Measurements from ENCODE around the gene ADAMTSL4. TPM values are rescaled to one million over a fixed set of nuclear protein-coding genes. Genes with fewer than 3 reads are reported as not detected.

ADAMTSL4 gene
- total RNA-seq, 1 donor from 2014 or later = 38.5 TPM

DNA sequence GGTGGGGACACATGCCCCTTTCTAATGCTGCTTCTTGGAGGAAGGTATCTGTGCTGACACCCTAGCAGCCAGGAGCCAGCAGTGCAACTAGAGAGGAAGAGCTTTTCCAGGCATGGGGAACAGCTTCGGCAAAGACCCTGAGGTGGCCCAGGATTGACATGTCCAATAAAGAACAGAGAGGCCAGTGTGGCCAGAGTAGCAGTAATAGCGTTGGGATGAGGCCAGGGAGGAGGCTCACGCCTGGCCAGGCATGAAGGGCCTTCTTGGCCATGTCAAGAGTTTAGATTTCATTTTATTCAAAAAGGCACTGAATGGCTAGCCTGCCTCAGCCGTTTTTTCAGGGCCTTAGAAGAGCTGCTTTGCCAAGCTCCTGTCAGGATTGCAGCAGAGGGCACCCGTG lies 16.3 kb upstream of the ADAMTSL4 start:
- DNase-seq (ENCODE audit: low spot score) (no peak), ATAC-seq (peak; percentile 26)

DNA sequence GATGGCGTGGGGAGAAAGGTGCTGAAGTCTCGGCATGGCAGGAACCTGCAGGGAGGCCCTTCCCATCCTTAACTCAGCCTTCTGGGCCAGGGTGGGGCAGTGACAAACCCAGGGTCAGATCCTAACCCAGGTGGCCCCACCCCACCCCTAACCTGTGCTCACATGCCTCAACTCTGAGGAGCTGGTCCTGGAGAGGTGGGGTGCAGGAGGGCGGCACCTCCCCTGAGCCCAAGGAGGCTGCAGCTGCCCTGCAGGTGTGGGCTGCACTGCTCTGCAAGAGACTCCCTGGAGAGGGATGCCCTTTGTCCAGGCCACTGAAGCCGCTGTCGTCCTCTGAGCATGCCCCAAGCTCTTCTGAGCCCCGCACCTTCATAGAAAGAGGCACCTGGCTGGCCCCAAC lies 15.2 kb upstream of the ADAMTSL4 start:
- DNase-seq (ENCODE audit: low spot score) = no peak
- no peak for ATAC-seq

GRCh38 chr1:150535511-150536287 lies 13.5 kb upstream of the ADAMTSL4 start:
- DNase-seq (ENCODE audit: low spot score) (no peak), ATAC-seq (no peak)

GRCh38 chr1:150536836-150537731 lies 12.1 kb upstream of the ADAMTSL4 start:
- no peak for DNase-seq (ENCODE audit: low spot score)
- ATAC-seq = no peak

DNA sequence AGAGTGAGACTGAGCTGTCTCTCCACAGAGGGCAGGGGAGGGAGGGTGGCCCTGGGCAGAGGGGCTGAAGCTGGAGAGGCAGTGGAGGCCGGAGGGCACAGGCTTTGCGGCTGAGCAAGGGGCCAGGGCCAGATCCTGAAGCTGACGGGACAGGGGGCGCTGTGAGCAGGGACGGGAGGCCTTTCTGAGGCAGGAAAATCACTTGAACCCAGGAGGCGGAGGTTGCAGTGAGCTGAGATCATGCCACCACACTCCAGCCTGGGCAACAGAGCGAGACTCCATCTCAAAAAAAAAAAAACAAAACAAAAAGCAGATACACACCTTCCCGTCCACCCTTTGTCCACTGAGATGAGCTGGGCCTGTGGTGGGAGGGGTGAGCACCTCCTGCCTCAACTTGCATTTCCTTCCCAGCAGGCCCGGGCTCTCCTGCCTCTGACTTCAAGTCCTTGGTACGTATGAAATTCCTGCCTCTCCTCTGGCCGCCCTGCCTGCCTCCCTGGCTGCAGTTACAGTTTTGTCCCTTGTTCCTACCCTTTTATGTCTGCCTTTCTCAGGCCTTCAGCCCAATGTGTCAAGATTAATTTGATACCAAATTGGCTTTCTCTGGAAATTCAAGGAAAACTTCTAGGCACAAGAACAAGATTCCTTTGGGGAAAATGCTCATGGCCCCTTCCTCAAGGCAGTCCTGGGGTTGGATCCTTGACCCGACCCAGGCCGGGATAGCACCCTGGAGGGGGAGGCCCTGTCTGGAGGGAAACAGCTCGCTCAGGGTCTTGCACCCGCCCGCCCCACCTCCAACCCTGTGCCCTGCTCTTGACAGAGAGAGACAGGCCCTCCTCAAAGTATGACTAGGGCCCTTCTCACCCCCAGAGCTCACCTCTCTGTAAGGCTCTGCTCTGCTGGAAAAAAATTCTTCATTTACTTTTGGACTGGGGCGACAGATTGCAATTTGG lies 11.2 kb upstream of the ADAMTSL4 start:
- DNase-seq (ENCODE audit: low spot score) (no peak), ATAC-seq (peak; percentile 15)

DNA sequence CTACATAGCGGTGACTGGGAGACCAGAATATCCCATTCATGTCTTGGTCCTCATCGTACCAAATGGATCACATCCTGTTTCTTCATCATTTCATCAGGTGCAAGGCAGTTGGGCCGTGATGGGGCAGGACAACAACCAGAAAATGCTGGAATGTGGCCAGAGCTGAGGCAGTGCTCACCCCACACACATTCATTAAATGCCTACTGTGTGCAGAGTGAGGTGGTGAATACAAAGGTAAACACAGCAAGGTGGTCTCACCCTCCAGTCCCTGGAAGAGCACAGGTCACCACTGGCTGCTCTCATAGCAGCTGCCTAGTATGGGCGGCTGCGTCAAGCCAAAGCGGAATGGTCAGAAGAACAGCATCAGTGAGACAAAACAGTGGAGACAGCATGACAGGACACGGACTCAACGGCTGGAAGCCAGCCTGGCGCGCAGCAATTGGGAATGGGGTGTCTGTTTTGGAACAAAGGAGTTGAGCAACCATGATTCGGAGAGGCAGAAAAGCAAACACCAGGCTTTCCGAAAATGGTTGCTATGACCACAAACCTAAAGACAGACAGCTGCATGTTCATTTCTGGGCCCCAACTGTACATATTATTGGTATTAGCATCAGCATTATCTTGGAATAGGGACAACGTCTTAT lies 5.6 kb upstream of the ADAMTSL4 start:
- peak; percentile 75 for ATAC-seq
- peak; percentile 70 for DNase-seq (ENCODE audit: low spot score)

DNA sequence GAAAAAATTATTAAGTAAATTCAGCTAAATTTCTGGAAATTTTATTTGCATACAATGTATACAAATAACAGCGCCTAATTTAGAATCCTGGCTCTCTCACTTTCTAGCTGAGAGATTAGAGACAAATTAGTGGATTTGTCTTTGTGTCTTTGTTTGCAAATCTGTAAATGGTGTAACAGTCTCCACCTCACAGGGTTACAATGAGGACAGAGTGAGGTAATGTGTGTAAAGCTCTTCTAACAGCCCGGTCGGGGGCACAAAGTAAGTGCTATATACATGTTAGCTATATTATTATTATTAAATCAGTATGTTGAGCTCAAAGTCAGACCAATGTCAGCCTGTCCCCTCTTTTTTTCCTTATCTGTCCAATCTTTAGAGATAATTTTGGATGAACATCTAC lies 5.0 kb upstream of the ADAMTSL4 start:
- peak; percentile 43 for ATAC-seq
- no peak for DNase-seq (ENCODE audit: low spot score)

DNA sequence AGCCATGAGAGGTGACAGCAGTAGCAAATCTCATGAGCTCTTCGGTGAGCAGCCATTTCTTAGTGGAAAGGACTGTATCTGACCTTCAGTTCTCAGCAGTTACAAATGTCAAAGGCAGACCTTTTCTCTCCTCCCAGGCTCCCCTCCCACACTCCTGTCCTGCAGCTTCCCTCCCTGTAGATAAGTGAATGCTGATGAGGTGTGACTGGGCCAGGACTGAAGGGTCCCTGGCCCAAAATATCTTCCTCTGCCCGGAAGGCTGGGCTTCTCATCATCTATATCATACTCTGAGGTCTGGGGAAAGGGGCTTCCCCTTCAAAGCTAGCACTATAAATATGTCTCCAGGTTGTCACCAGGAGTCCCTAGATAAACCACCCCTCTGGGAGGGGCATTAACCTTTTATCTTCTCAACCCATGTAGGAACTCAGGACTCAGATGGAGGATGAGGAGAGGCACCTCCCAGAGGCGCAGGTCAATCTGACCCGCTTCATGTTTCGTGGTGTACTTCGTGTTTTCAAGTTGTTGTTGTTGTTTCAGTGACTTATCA lies 3.6 kb upstream of the ADAMTSL4 start:
- ATAC-seq (no peak), DNase-seq (ENCODE audit: low spot score) (no peak)

DNA sequence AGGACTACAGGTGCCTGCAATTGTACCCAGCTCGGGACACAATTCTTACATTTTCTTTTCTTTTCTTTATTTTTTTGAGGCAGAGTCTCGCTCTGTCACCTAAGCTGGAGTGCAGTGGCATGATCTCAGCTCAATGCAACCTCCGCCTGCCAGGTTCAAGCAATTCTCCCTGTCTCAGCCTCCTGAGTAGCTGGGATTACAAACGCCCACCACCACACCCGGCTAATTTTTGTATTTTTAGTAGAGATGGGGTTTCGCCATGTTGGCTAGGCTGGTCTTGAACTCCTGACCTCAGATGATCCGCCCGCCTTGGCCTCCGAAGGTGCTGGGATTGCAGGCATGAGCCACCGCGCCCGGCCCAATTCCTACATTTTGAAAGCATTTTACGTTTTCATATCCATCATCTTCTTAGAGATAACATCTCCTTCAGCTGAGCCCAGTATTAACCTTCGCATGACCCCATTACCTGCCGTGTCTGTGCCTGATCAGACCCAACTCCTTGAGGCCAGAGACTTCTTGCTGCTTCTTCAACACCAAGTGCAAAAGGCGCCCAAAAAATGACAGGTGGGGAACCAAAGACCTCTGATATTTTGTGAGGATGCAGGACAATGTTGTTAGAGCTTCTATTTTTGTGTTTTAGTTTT lies 2.8 kb upstream of the ADAMTSL4 start:
- DNase-seq (ENCODE audit: low spot score) (no peak), ATAC-seq (no peak)

GRCh38 chr1:150548324-150548631 lies 930 bp upstream of the ADAMTSL4 start:
- ATAC-seq (no peak), DNase-seq (ENCODE audit: low spot score) (no peak)

- peak; percentile 69 for DNase-seq (ENCODE audit: low spot score)
- peak; percentile 37 for ATAC-seq
Observed at GRCh38 chr1:150549496-150550221, 451 bp downstream of the ADAMTSL4 start.

GRCh38 chr1:150550222-150551050 lies 1.2 kb downstream of the ADAMTSL4 start:
- DNase-seq (ENCODE audit: low spot score) (no peak), ATAC-seq (no peak)

DNA sequence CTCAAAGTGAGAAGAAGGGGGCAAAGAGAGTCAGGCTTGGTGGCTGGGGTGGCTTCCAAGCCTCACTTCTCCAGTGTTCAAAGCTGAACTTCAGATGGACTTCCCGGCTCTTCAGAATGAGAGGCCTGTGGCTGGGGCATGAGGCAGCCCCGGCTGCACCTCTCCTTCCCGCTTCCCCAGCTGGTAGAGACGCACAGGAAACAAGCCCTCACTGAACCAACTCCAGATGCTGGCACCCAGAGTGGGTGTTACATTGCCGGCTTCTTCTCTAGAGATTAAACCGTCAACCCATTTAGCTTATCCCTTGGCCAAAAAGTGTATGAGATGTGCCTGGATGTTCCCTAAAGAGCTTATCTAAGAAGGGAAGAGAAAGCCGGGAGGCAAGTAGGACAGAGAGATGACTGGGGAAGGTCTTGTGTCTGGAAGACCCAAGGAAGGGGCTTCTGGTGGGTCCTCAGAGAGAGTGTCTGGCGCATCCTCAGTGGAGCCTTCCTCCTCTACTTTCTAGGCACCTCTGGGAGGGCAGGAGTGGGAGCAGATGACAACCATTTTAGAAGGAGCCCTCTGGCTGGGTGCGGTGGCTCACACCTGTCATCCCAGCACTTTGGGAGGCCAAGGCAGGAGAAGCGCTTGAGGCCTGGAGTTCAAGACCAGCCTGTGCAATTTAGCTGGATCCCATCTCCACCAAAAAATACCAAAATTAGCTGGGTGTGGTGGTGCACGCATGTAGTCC lies 2.0 kb downstream of the ADAMTSL4 start:
- no peak for ATAC-seq
- DNase-seq (ENCODE audit: low spot score) = no peak

DNA sequence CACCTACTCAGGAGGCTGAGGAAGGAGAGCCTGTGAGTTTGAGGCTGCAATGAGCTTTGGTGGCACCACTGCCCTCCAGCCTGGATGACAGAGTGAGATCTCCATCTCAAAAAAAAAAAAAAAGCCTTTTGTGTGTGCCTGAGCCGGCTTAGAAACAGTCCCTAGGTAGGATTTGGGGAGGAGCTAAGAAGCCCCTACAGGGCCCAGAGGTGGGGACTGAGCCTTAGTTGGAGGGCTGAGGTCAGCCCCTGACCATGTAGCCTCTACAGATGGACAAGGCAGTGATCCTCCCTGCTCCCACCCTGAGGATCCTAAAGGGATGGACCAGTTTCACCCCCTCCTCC lies 2.5 kb downstream of the ADAMTSL4 start:
- no peak for DNase-seq (ENCODE audit: low spot score)
- ATAC-seq = no peak

DNA sequence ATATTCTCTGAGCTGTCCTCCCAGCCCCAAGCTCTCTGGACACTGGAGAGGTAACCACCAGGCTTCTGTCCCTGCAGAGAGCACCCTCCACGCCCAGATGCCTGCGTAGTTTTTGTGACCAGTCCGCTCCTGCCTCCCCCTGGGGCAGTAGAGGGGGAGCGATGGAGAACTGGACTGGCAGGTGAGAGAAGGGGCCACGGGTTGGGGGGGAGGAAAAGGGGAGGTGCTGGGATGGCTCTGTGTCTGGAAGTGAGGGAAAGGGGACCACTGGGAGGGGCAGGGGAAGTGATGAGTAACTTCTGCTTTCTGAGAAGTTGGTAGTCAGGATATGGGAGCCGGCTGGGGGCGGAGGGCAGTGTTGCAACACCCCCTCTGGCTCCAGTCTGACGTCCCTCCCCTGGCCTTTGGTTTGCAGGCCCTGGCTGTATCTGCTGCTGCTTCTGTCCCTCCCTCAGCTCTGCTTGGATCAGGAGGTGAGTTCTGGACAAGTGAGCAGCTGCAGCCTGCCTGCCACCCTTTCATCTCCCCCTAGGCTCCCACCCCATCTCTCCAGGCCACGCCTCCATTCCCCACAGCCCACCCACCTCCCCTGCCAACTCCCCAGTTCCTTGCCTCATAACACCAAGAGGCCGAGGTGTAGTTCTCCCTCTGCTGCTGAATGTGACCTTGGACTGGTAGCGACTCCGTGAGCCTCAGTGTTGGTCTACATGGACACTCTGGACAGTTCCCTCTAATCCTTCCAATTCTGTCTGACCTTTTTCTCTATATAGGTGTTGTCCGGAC lies 3.1 kb downstream of the ADAMTSL4 start:
- ATAC-seq (peak; percentile 68), DNase-seq (ENCODE audit: low spot score) (peak; percentile 87)

DNA sequence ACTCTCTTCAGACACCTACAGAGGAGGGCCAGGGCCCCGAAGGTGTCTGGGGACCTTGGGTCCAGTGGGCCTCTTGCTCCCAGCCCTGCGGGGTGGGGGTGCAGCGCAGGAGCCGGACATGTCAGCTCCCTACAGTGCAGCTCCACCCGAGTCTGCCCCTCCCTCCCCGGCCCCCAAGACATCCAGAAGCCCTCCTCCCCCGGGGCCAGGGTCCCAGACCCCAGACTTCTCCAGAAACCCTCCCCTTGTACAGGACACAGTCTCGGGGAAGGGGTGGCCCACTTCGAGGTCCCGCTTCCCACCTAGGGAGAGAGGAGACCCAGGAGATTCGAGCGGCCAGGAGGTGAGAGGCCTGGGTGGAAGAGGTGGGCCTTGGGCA lies 3.7 kb downstream of the ADAMTSL4 start:
- DNase-seq (ENCODE audit: low spot score) = no peak
- ATAC-seq = no peak

Data from left lobe of liver (tissue), 2 donors.